Right lobe of liver (tissue), 6 donors: ENCODE data around the gene GRWD1. TPM values are rescaled to one million over a fixed set of nuclear protein-coding genes. Genes with fewer than 3 reads are reported as not detected.
A peak's percentile ranks its signal among the peaks of the same experiment; 100 is the strongest.

ENCODE experiments used
- ATAC-seq, 4 donors: fragments of 200-7000 bp; cut with Tn5 transposase; one replicate each; pipeline ENCODE4 v1.9.1; 2020; ENCODE audit warnings: mild to moderate bottlenecking in 4 of 4, moderate library complexity in 4 of 4
- DNase-seq, 3 donors: peaks; one replicate each; pipeline ENCODE4 v3.0.0-alpha.2; 2020
- H3K27ac ChIP-seq, 3 donors: fragments of 200-600 bp; one replicate each; pipeline ENCODE4 v1.8.0; 2022
- H3K27me3 ChIP-seq, 2 donors: fragments of 200-600 bp; one replicate each; pipeline ENCODE4 v1.8.0; 2022
- H3K36me3 ChIP-seq, 4 donors: fragments of 200-600 bp; sonication (generic) in 1 of 4; one replicate each; pipeline versions ENCODE4 v1.5.1 to v1.8.0; 2017 to 2022; ENCODE audit warnings: control low read depth in 1 of 4
- H3K4me1 ChIP-seq, 4 donors: fragments of 200-600 bp; sonication (generic) in 1 of 4; one replicate each; pipeline versions ENCODE4 v1.5.1 to v1.8.0; 2017 to 2022; ENCODE audit warnings: control low read depth in 1 of 4
- H3K4me3 ChIP-seq, 3 donors: fragments of 200-600 bp; one replicate each; pipeline ENCODE4 v1.8.0; 2022
- H3K9me3 ChIP-seq, 4 donors: fragments of 200-600 bp; sonication (generic) in 1 of 4; one replicate each; pipeline versions ENCODE4 v1.5.1 to v1.8.0; 2017 to 2022; ENCODE audit warnings: control low read depth in 1 of 4
- CTCF ChIP-seq, 4 donors: fragments of 200-600 bp in 3 of 4; fragments of 450-650 bp in 1 of 4; IDR thresholded peaks; one replicate each; pipeline versions ENCODE4 v1.5.1 to v1.8.0; 2016 to 2022; ENCODE audit warnings: antibody characterized with exemption in 4 of 4, mild to moderate bottlenecking in 2 of 4
- POLR2A ChIP-seq: fragments of 450-650 bp; IDR thresholded peaks from one replicate; pipeline ENCODE4 v1.6.1; 2017; ENCODE audit warnings: antibody characterized with exemption, mild to moderate bottlenecking
- WGBS: methylation state at CpG from one replicate; pipeline ENCODE4 v1.1.6; 2018; ENCODE audit warnings: low coverage, low lambda C conversion rate; ENCODE audit not compliant: insufficient coverage; ENCODE audit errors: missing lambda C conversion rate; 5-methylcytosine and 5-hydroxymethylcytosine counted together
- intact Hi-C, 2 donors: fragments of 100-400 bp; cut with DNase I; formaldehyde crosslinking; loops; one replicate each; pipeline versions ENCODE4 v1.11.2 to v1.14.1; 2022
- total RNA-seq, 6 experiments: library from RNA; depleted of rRNA in 2 of 6; stranded (reverse); fragments of >200 nt in 2 of 6; fragmentation: NEBNext Ultra II Directional in 3 of 6; extraction: Animal tissue kit (Norgen Biotek cat#: 25700) in 3 of 6; gene quantifications; one replicate each; pipeline versions ENCODE4 v1.1.0 to v1.2.4, GENCODE V29; 2016 to 2023
- donor health status: DM: no; HTN: yes; CAD: no.
- donor health status: DM: no; HTN: no; CAD: no.
- donor health status: DM: no; HTN: no; CAD: no.
- donor health status: DM: no; HTN: yes; CAD: no.
- donor health status: DM: no; HTN: yes; CAD: no.

Gene GRWD1
- total RNA-seq, 6 experiments from 2014 or later = 14.7 to 31.0 (median 17.6) TPM

DNA sequence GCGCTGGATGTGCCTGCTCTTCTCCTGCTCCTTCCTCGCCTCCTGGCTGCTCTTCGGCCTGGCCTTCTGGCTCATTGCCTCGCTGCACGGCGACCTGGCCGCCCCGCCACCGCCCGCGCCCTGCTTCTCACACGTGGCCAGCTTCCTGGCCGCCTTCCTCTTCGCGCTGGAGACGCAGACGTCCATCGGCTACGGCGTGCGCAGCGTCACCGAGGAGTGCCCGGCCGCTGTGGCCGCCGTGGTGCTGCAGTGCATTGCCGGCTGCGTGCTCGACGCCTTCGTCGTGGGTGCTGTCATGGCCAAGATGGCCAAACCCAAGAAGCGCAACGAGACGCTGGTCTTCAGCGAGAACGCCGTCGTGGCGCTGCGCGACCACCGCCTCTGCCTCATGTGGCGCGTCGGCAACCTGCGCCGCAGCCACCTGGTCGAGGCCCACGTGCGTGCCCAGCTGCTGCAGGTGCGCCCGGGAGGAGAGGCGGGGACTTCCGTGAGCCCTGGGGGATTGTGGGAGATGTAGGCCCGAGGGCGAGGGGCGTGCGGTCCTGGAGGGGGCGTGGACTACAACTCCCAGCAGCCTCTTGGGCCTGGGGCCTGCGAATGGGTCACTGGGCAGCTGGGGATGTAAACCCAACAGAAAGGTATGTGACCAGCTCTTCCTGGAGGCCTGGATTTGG is 16.3 kb downstream of the GRWD1 start:
- Histone ChIP-seq H3K27ac (no peak overlapping the region), H3K36me3 (peaks cover 0 to 5% (median 0%) of the 10 kb centered on the region in 4 donors), H3K27me3 (no peaks in the 10 kb centered on the region), H3K4me3 (no peak overlapping the region), H3K4me1 (no peaks in the 10 kb centered on the region), H3K9me3 (no peaks in the 10 kb centered on the region)
- 72% methylated on average over 12 of the region's 62 CpGs for WGBS
- TF ChIP-seq POLR2A (no peak), CTCF (IDR thresholded peaks at IDR 0.05) (no peak)
- DNase-seq (peak in 1 of 3 donors; percentile 16), ATAC-seq (peak in 2 of 4 donors; percentile 7 to 20)
- intact Hi-C loops = no loop called here

DNA sequence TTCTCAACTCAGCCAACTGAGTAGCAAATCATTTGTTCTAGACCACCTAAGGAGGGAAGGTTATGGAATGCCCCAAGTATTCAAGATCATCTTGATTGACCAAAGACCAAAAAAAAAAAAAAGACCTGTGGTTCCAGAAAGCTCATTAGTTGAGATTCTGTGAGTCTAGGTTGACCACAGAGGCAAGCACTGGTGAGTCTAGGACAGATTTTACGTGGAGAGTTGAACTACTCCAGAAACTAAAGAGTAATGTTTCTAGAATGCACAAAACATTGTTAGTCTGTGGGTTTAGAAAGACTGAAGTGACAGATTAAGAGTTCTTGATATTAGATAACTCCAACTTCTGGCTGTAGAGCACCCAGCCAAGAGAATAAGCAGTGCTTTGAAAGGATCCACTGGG is 19.4 kb downstream of the GRWD1 start:
- no peak overlapping the region for H3K4me3 ChIP-seq
- no peak overlapping the region for H3K27ac ChIP-seq
- DNase-seq (no peak), ATAC-seq (no peak)
- H3K9me3 ChIP-seq = no peaks in the 10 kb centered on the region
- TF ChIP-seq CTCF (IDR thresholded peaks at IDR 0.05) (no peak), POLR2A (no peak)
- intact Hi-C loops = no loop called here
- peaks cover 0 to 5% (median 2%) of the 10 kb centered on the region in 4 donors for H3K4me1 ChIP-seq
- WGBS = 91% methylated on average over 1 of the region's 1 CpG
- no peaks in the 10 kb centered on the region for H3K36me3 ChIP-seq
- no peaks in the 10 kb centered on the region for H3K27me3 ChIP-seq

- H3K4me3 ChIP-seq = no peak overlapping the region
- H3K27me3 ChIP-seq = no peaks in the 10 kb centered on the region
- ATAC-seq (no peak), DNase-seq (peak in 1 of 3 donors; percentile 27)
- H3K27ac ChIP-seq = no peak overlapping the region
- H3K4me1 ChIP-seq = peaks cover 0 to 8% (median 4%) of the 10 kb centered on the region in 4 donors
- TF ChIP-seq POLR2A (no peak), CTCF (IDR thresholded peaks at IDR 0.05) (no peak)
- intact Hi-C loops = no loop called here
- H3K9me3 ChIP-seq = no peaks in the 10 kb centered on the region
- peaks cover 0 to 12% (median 5%) of the 10 kb centered on the region in 4 donors for H3K36me3 ChIP-seq
- WGBS = 54% methylated on average over 5 of the region's 16 CpGs
Observed at GRCh38 chr19:48466561-48467325, 21.0 kb downstream of the GRWD1 start.

- H3K36me3 ChIP-seq = peaks cover 0 to 30% (median 8%) of the 10 kb centered on the region in 4 donors
- WGBS = 0% methylated on average over 9 of the region's 36 CpGs
- ATAC-seq (peak; percentile 91 to 95 (median 94)), DNase-seq (peak; percentile 99 to 100 (median 100))
- intact Hi-C loops = no loop called here
- H3K27ac ChIP-seq = peak overlapping the region; percentile 84 to 97 (median 86)
- TF ChIP-seq POLR2A = no peak
- peak in 1 of 4 donors; percentile 16 for TF ChIP-seq CTCF (IDR thresholded peaks at IDR 0.05)
- no peaks in the 10 kb centered on the region for H3K27me3 ChIP-seq
- H3K4me1 ChIP-seq = peaks cover 0 to 8% (median 4%) of the 10 kb centered on the region in 4 donors
- peak overlapping the region; percentile 99 for H3K4me3 ChIP-seq
- H3K9me3 ChIP-seq = no peaks in the 10 kb centered on the region
Observed at GRCh38 chr19:48468772-48469288, 23.0 kb downstream of the GRWD1 start.
